ENCODE measurements around the gene ATG7. TPM values are rescaled to one million over a fixed set of nuclear protein-coding genes. Genes with fewer than 3 reads are reported as not detected.

The ATG7 gene
- total and polyA plus RNA-seq, 10 of the 15 experiments (the other 5 are each of a cell fraction or from before 2014, with no cell fraction given): 13.5 to 49.5 (median 26.4) TPM

GRCh38 chr3:11238060-11238459, 34.1 kb upstream of the ATG7 start:
- FAIRE-seq (no peak), ATAC-seq (peak; percentile 48), DNase-seq (ENCODE audit: low read depth, low spot score) (no peak)
- no peak overlapping the region for H3K27ac ChIP-seq (ENCODE audit: control insufficient read depth, insufficient read depth)
- ChIA-PET POLR2A (interaction anchor here (0.6 to 1.0 kb wide), 2 partner anchors 97 to 1027 kb away, joined by 3 to 5 read pairs; no protein-coding TSS in a partner anchor), SMC1A (ENCODE audit: uncharacterized antibody, unreplicated experiment) (interaction anchor here (0.5 to 5.2 kb wide), 10 partner anchors 9 to 413 kb away, joined by 3 to 66 read pairs (median 4); no protein-coding TSS in a partner anchor), CTCF (interaction anchor here (0.6 to 6.2 kb wide), 12 partner anchors 10 to 413 kb away, joined by 3 to 116 read pairs (median 4); no protein-coding TSS in a partner anchor), RAD21 (ENCODE audit: unreplicated experiment) (interaction anchor here (0.7 to 5.6 kb wide), 4 partner anchors 51 to 462 kb away, joined by 3 to 54 read pairs (median 4); no protein-coding TSS in a partner anchor)
- H3K79me2 ChIP-seq (ENCODE audit: control insufficient read depth, insufficient read depth, low read length): no peaks in the 10 kb centered on the region
- no peak overlapping the region for H3K4me3 ChIP-seq
- peaks cover 3% of the 10 kb centered on the region; the same call in 2 of the 3 replicates for H3K9me3 ChIP-seq (replicated peaks; ENCODE audit: control insufficient read depth, insufficient read depth, low read length)
- H2AFZ ChIP-seq (ENCODE audit: control insufficient read depth, low read depth, low read length): no peak overlapping the region
- no peaks in the 10 kb centered on the region for H3K36me3 ChIP-seq (ENCODE audit: control insufficient read depth in 2 of 2, insufficient read depth in 2 of 2, low read length in 1 of 2)
- intact Hi-C loops (cut with micrococcal nuclease; ENCODE audit: unreplicated experiment): loop anchor here (5.0 kb wide), 1 partner anchor 49 kb away; no protein-coding TSS in a partner anchor
- no peaks in the 10 kb centered on the region for H3K27me3 ChIP-seq (replicated peaks in 1 of 2; ENCODE audit: control insufficient read depth in 2 of 2, insufficient read depth in 2 of 2, low read length in 1 of 2)
- no TSS peak for BruUV-seq (replicated peaks)
- TF ChIP-seq JUNB (IDR thresholded peaks at IDR 0.05) (peak; percentile 46), SIX5 (IDR thresholded peaks at IDR 0.05; ENCODE audit: low read depth, low read length, severe bottlenecking) (no peak)
- WGBS (ENCODE audit: insufficient coverage, insufficient replicate concordance, low lambda C conversion rate, missing lambda C conversion rate): 1% methylated on average over 3 of the region's 3 CpGs
- in situ Hi-C loops (cut with MboI): loop anchor here (5.0 kb wide), 1 partner anchor 99 kb away; no protein-coding TSS in a partner anchor
- H3K4me1 ChIP-seq (ENCODE audit: control insufficient read depth, insufficient read depth, low read length): no peaks in the 10 kb centered on the region
- no peaks in the 10 kb centered on the region for H4K20me1 ChIP-seq (ENCODE audit: control insufficient read depth, insufficient read depth)
- H3K9ac ChIP-seq (ENCODE audit: control insufficient read depth, insufficient read depth, low read length): no peak overlapping the region
- no peak overlapping the region for H3K4me2 ChIP-seq (ENCODE audit: control insufficient read depth, insufficient read depth)

- intact Hi-C loops (cut with micrococcal nuclease; ENCODE audit: unreplicated experiment): loop anchor here (5.0 kb wide), 1 partner anchor 48 kb away; no protein-coding TSS in a partner anchor
- ATAC-seq: no peak; the same call in 1 of the 3 replicates
- RAD21 ChIA-PET (ENCODE audit: unreplicated experiment): interaction anchor here (5.6 kb wide), 1 partner anchor 97 kb away, joined by 54 read pairs; no protein-coding TSS in a partner anchor
Measured at GRCh38 chr3:11238880-11239279, 33.3 kb upstream of the ATG7 start.

More at GRCh38 chr3:11238880-11239279, 33.3 kb upstream of the ATG7 start:
- Histone ChIP-seq H3K27ac (ENCODE audit: control insufficient read depth, insufficient read depth) (no peak overlapping the region), H3K36me3 (ENCODE audit: control insufficient read depth in 2 of 2, insufficient read depth in 2 of 2, low read length in 1 of 2) (no peaks in the 10 kb centered on the region), H3K4me1 (ENCODE audit: control insufficient read depth, insufficient read depth, low read length) (no peaks in the 10 kb centered on the region), H3K4me2 (ENCODE audit: control insufficient read depth, insufficient read depth) (no peak overlapping the region), H3K9me3 (replicated peaks; ENCODE audit: control insufficient read depth, insufficient read depth, low read length) (peaks cover 3% of the 10 kb centered on the region; the same call in 2 of the 3 replicates), H3K27me3 (replicated peaks in 1 of 2; ENCODE audit: control insufficient read depth in 2 of 2, insufficient read depth in 2 of 2, low read length in 1 of 2) (no peaks in the 10 kb centered on the region), H3K4me3 (no peak overlapping the region), H3K79me2 (ENCODE audit: control insufficient read depth, insufficient read depth, low read length) (no peaks in the 10 kb centered on the region), H4K20me1 (ENCODE audit: control insufficient read depth, insufficient read depth) (no peaks in the 10 kb centered on the region), H2AFZ (ENCODE audit: control insufficient read depth, low read depth, low read length) (no peak overlapping the region), H3K9ac (ENCODE audit: control insufficient read depth, insufficient read depth, low read length) (no peak overlapping the region)
- CTCF ChIA-PET: interaction anchor here (0.6 to 6.2 kb wide), 10 partner anchors 11 to 566 kb away, joined by 3 to 116 read pairs (median 4); no protein-coding TSS in a partner anchor
- TF ChIP-seq ATF3 (IDR thresholded peaks at IDR 0.05; ENCODE audit: borderline replicate concordance, extremely low read depth, low read depth, low read length): no peak
- no peak for TF ChIP-seq ZSCAN29 (IDR thresholded peaks at IDR 0.05)
- no peak for TF ChIP-seq EZH2 (IDR thresholded peaks at IDR 0.05; ENCODE audit: borderline replicate concordance, control insufficient read depth, low read depth, low read length)
- no peak for TF ChIP-seq TCF12 (IDR thresholded peaks at IDR 0.05; ENCODE audit: low read depth, low read length)
- 0% methylated on average over 1 of the region's 1 CpG for WGBS (ENCODE audit: insufficient coverage, insufficient replicate concordance, low lambda C conversion rate, missing lambda C conversion rate)
- POLR2A ChIA-PET: no interaction called here
- no TSS peak for BruUV-seq (replicated peaks)
- SMC1A ChIA-PET (ENCODE audit: uncharacterized antibody, unreplicated experiment): interaction anchor here (1.1 to 5.2 kb wide), 5 partner anchors 8 to 105 kb away, joined by 3 to 66 read pairs (median 4); no protein-coding TSS in a partner anchor
- DNase-seq (ENCODE audit: low read depth, low spot score) (no peak), FAIRE-seq (no peak)
- in situ Hi-C loops (cut with MboI): loop anchor here (5.0 kb wide), 1 partner anchor 98 kb away; no protein-coding TSS in a partner anchor
